ENCODE data around the gene LTBR.

DNA sequence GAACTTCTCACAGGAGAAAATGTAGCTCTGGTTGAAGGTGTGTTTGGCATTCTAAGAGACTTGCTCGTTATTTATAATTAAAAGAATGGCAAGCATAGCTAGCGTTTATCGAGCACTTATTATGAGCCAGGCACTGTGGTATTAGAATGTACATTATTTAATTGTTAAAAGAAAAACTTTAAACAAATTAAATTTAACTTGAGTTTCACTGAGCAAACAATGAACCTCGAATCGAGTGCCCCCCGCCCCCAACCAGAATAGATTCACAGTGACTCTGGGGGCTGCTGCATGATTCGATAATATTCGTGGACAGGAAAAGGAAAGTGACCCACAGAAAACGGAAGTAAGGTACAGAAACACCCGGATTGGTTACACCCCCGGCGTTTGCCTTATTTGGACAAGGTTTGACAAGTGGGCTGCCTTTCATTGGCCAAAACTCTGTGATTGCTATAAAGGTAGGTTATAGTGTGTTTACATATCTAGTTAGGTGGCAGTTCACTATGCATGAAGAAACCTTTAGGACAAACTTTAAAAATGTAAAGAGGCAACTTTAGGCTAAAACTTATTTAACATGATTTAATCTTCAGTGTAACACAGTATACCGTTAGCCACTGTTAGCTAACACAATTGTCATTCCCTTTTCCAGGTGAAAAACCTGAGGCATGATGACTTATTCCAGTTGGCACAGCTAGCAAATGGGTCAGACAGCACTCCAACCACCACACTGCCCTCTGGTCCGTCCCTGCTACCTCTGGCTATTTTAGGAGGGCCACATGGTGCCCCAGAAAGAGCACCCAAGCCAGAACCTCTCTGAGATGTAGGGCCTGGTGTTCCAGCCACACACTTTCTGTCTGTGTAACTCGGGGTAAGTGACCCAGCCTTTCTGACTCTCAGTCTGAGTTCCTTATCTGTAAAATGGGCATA lies 15.7 kb upstream of the LTBR start:
- TF ChIP-seq, protein P1, sequence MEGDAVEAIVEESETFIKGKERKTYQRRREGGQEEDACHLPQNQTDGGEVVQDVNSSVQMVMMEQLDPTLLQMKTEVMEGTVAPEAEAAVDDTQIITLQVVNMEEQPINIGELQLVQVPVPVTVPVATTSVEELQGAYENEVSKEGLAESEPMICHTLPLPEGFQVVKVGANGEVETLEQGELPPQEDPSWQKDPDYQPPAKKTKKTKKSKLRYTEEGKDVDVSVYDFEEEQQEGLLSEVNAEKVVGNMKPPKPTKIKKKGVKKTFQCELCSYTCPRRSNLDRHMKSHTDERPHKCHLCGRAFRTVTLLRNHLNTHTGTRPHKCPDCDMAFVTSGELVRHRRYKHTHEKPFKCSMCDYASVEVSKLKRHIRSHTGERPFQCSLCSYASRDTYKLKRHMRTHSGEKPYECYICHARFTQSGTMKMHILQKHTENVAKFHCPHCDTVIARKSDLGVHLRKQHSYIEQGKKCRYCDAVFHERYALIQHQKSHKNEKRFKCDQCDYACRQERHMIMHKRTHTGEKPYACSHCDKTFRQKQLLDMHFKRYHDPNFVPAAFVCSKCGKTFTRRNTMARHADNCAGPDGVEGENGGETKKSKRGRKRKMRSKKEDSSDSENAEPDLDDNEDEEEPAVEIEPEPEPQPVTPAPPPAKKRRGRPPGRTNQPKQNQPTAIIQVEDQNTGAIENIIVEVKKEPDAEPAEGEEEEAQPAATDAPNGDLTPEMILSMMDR (IDR thresholded peaks at IDR 0.05; ENCODE audit: extremely low read depth in 1 of 2, insufficient read depth in 1 of 2, low read depth in 1 of 2, low read length in 2 of 2): no peak
- TF ChIP-seq EZH2 (IDR thresholded peaks at IDR 0.05; ENCODE audit: borderline replicate concordance, low read depth, low read length, severe bottlenecking) (no peak), GATA2 (IDR thresholded peaks at IDR 0.05; ENCODE audit: insufficient read depth, insufficient read length, low read depth, low read length) (no peak)
- TF ChIP-seq, protein P2, sequence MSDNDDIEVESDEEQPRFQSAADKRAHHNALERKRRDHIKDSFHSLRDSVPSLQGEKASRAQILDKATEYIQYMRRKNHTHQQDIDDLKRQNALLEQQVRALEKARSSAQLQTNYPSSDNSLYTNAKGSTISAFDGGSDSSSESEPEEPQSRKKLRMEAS (IDR thresholded peaks at IDR 0.05; ENCODE audit: insufficient read depth, insufficient read length): no peak

Measured in endothelial cell of umbilical vein (primary cell).